Thyroid gland (tissue), 4 donors: Measurements from ENCODE around the gene GRIK5. TPM values are rescaled to one million over a fixed set of nuclear protein-coding genes. Genes with fewer than 3 reads are reported as not detected.
A peak's percentile ranks its signal among the peaks of the same experiment; 100 is the strongest.

Experiments used
- DNase-seq, 2 donors: peaks; one replicate each; pipeline ENCODE4 v3.0.0-alpha.2; 2019
- H3K27ac ChIP-seq, 3 donors: fragments of 200-600 bp; sonication (generic); 1 replicate in 2 of 3; 2 replicates in 1 of 3; pipeline ENCODE4 v1.5.1; 2016 to 2019; ENCODE audit warnings: mild to moderate bottlenecking in 1 of 3, moderate library complexity in 1 of 3
- H3K27me3 ChIP-seq: fragments of 200-600 bp; sonication (generic); one replicate; pipeline ENCODE4 v1.5.1; 2019
- H3K36me3 ChIP-seq, 2 donors: fragments of 200-600 bp; sonication (generic); one replicate each; pipeline ENCODE4 v1.5.1; 2016 to 2019
- H3K4me1 ChIP-seq, 2 donors: fragments of 200-600 bp; sonication (generic); one replicate each; pipeline ENCODE4 v1.5.1; 2017 to 2019
- H3K4me3 ChIP-seq, 3 donors: fragments of 200-600 bp; sonication (generic); replicated peaks in 1 of 3; 1 replicate in 2 of 3; 2 replicates in 1 of 3; pipeline ENCODE4 v1.5.1; 2016; ENCODE audit warnings: mild to moderate bottlenecking in 1 of 3
- H3K9me3 ChIP-seq: fragments of 200-600 bp; sonication (generic); one replicate; pipeline ENCODE4 v1.5.1; 2017
- CTCF ChIP-seq, 6 experiments: fragments of 200-600 bp in 3 of 6; fragments of 450-650 bp in 3 of 6; sonication (generic) in 3 of 6; IDR thresholded peaks; one replicate each; pipeline ENCODE4 v1.5.1; 2016 to 2019; ENCODE audit warnings: antibody characterized with exemption in 6 of 6, mild to moderate bottlenecking in 2 of 6, inconsistent platforms in 1 of 6, moderate library complexity in 1 of 6
- POLR2A ChIP-seq, 2 donors: fragments of 450-650 bp; IDR thresholded peaks; one replicate each; pipeline ENCODE4 v1.6.1; 2017; ENCODE audit warnings: antibody characterized with exemption in 2 of 2, mild to moderate bottlenecking in 2 of 2, moderate library complexity in 1 of 2
- WGBS, 2 donors: methylation state at CpG; one replicate each; pipeline ENCODE4 v1.1.5; 2017; 5-methylcytosine and 5-hydroxymethylcytosine counted together
- intact Hi-C: fragments of 100-400 bp; cut with DNase I; formaldehyde crosslinking; loops from one replicate; pipeline ENCODE4 v1.15.1; 2023
- total RNA-seq, 4 donors: library from RNA; depleted of rRNA; stranded (reverse); fragments of >200 nt; gene quantifications; one replicate each; pipeline ENCODE4 v1.2.3, GENCODE V29; 2016

Gene GRIK5
- total RNA-seq, 4 donors from 2014 or later, result 12.0 to 24.2 (median 20.1) TPM

- peaks cover 0 to 5% of the 10 kb centered on the region in 2 donors for H3K4me1 ChIP-seq
- no peaks in the 10 kb centered on the region for H3K9me3 ChIP-seq
- WGBS, 2 donors, result 46 to 57% methylated on average over 4 of the region's 4 CpGs
- intact Hi-C loops, result no loop called here
- TF ChIP-seq CTCF (IDR thresholded peaks at IDR 0.05) (no peak), POLR2A (IDR thresholded peaks at IDR 0.05) (no peak)
- H3K36me3 ChIP-seq, result no peaks in the 10 kb centered on the region
- no peak overlapping the region for H3K4me3 ChIP-seq
- H3K27me3 ChIP-seq, result no peaks in the 10 kb centered on the region
- H3K27ac ChIP-seq, result no peak overlapping the region
- DNase-seq, result no peak
Measured at GRCh38 chr19:42115219-42115618, 45.2 kb upstream of the GRIK5 start.

DNA sequence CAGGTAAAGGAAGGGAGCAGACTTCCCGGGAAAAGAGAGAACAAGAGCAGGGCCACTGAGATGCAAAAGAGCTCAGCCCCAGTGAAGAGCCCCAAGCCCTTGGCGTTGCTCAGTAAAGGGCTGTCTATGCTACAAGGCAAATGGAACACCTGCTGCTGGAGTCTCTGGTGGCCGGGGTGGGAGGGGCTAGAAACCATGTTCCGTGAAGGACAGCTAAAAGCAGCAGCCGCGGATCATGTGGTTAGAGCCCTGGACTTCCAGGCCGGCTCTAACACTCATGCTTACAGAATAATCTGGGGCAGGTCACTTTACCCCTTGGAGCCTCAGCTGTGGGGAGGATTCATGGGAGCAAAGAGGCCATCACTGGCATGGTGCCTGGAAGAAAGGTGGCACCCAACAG is 44.4 kb upstream of the GRIK5 start:
- Histone ChIP-seq H3K36me3 (no peaks in the 10 kb centered on the region), H3K27me3 (no peaks in the 10 kb centered on the region), H3K4me3 (no peak overlapping the region), H3K4me1 (peaks cover 0 to 5% of the 10 kb centered on the region in 2 donors), H3K9me3 (no peaks in the 10 kb centered on the region), H3K27ac (no peak overlapping the region)
- intact Hi-C loops, result no loop called here
- 20 to 34% methylated on average over 7 of the region's 7 CpGs for WGBS, 2 donors
- TF ChIP-seq POLR2A (IDR thresholded peaks at IDR 0.05) (no peak), CTCF (IDR thresholded peaks at IDR 0.05) (no peak)
- DNase-seq, result peak; percentile 37 to 42

DNA sequence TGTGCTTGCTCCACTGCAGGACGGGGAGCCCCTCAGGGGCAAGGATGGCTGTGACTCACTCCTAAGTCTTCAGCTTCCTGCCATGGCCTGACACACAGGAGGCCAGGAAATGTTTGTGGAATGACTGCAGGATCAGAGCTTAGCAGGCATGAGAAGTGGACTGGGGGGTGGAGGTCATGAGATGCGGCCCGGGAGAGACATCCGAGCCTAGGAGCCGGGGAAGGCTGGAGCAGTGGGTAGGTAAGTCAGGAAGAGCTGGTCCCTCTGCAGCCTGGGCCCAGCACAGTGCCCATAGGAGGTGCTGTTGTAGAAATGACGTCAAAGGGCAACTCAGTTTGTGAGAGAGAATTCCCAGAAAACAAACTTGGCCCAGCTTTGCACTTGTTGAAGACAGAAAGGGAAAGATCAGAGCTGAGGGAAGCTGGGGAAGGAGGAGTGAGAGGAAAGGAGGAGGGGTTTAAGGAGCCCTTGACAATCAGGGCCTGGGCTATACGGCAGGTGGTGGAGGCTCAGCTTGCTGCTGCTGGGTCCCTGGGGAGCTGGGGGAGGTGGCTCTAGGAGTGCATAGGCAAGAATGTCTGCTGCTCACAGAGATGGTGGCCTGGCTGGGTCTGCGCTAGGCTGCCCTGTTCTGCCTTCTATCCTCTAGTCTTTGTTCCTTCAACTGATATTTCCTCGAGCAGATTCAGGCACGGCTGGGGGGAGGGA is 43.8 kb upstream of the GRIK5 start:
- TF ChIP-seq CTCF (IDR thresholded peaks at IDR 0.05) (no peak), POLR2A (IDR thresholded peaks at IDR 0.05) (no peak)

GRCh38 chr19:42111811-42112210 is 41.8 kb upstream of the GRIK5 start:
- no peak overlapping the region for H3K4me3 ChIP-seq
- no peaks in the 10 kb centered on the region for H3K27me3 ChIP-seq
- 76 to 82% methylated on average over 3 of the region's 3 CpGs for WGBS, 2 donors
- no peaks in the 10 kb centered on the region for H3K36me3 ChIP-seq
- H3K9me3 ChIP-seq, result no peaks in the 10 kb centered on the region
- TF ChIP-seq CTCF (IDR thresholded peaks at IDR 0.05) (no peak), POLR2A (IDR thresholded peaks at IDR 0.05) (no peak)
- H3K27ac ChIP-seq, result no peak overlapping the region
- peaks cover 0 to 5% of the 10 kb centered on the region in 2 donors for H3K4me1 ChIP-seq
- DNase-seq, result no peak
- intact Hi-C loops, result no loop called here

More for the DNA sequence above, 43.8 kb upstream of the GRIK5 start:
- Histone ChIP-seq H3K9me3 (no peaks in the 10 kb centered on the region), H3K4me3 (no peak overlapping the region), H3K27me3 (no peaks in the 10 kb centered on the region), H3K27ac (no peak overlapping the region), H3K4me1 (peaks cover 0 to 5% of the 10 kb centered on the region in 2 donors), H3K36me3 (no peaks in the 10 kb centered on the region)
- DNase-seq, result no peak
- WGBS, 2 donors, result 35 to 45% methylated on average over 10 of the region's 10 CpGs
- intact Hi-C loops, result no loop called here

- Histone ChIP-seq H3K27me3 (no peaks in the 10 kb centered on the region), H3K36me3 (no peaks in the 10 kb centered on the region), H3K9me3 (no peaks in the 10 kb centered on the region), H3K4me1 (peaks cover 0 to 5% of the 10 kb centered on the region in 2 donors), H3K4me3 (no peak overlapping the region), H3K27ac (no peak overlapping the region)
- WGBS, 2 donors, result 75 to 83% methylated on average over 1 of the region's 1 CpG
- intact Hi-C loops, result no loop called here
- TF ChIP-seq CTCF (IDR thresholded peaks at IDR 0.05), result no peak
- no peak for TF ChIP-seq POLR2A (IDR thresholded peaks at IDR 0.05)
- DNase-seq, result no peak
Measured at GRCh38 chr19:42111384-42111783, 41.4 kb upstream of the GRIK5 start.
